Measurements from ENCODE around the gene GOLGA1.

DNA sequence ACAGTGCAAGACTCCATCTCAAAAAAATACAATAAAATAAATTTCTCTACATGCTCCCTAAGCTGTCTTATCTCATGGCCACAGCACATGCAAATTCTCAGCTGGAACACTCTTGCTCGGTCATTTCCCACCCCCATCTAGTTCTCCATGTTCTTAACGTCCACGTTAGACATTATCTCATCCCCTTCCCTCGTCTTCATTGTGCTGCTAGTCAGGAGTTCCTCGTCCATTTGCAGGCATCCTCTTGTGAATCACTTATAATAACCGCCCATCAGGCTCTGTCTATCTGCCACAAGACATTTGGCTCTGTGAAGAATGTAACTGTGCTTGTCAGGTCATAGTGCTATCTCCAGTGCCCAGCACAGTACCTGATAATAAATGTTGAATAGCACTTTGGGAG, 32.9 kb upstream of the GOLGA1 start:
- TF ChIP-seq CTCF (IDR thresholded peaks at IDR 0.05; ENCODE audit: low read depth, low read length), result no peak
- no peak for TF ChIP-seq EZH2phosphoT487 (IDR thresholded peaks at IDR 0.05; ENCODE audit: low read depth)
